CD4-positive, alpha-beta T cell treated with Interleukin-15 for 1 hour (primary cell): ENCODE results near the gene SLC23A2.
"Not testable (repeated sequence)": the region's sequence is repeated elsewhere in the genome, so short reads cannot be mapped to it uniquely, and the experiment has no call there.

Experiments
- DNase-seq: peaks from one replicate; pipeline ENCODE4 v3.0.0-alpha.2; 2020

The SLC23A2 gene

DNA sequence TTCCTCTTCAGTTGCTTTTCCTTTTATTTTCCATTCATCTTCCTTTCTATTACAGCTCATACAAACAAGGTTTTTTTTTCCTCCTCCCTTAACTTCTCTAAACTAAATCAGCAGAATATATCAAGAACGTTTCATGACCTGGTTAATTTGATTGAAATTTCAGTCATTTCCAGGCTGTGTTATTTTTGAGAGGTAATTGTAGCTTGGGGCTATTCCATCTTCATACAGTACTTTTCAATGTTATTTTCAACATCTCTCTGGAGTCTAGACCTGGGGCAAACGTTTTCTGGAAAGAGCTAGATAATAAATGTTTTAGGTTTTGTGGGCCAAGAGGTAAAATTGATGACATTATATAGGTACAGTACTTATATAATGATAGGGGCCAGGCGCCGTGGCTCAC, 4.0 kb upstream of the SLC23A2 start:
- DNase-seq: no peak

- DNase-seq: not testable (repeated sequence)
These were observed 3.5 kb upstream of the SLC23A2 start for GRCh38 chr20:5004825-5005224.

DNA sequence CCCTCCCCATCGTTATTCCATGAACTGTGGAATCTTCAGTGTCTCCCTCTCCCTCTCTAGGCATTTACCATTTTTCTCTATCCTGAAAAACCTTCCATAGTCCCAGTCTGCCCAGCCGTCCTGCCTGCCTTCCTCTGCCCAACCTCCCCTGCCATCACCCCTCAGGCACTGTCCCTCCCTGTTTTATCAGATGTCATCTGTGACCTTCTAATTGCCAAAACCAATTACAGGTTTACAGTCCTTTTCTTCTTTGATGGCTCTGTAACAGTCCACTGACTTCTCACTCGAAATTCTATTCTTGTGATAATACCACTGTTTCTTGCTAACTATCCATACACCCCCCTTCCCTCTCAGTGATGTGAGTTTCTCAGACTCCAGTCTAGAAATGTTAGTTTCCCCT, 2.3 kb upstream of the SLC23A2 start:
- no peak for DNase-seq

DNA sequence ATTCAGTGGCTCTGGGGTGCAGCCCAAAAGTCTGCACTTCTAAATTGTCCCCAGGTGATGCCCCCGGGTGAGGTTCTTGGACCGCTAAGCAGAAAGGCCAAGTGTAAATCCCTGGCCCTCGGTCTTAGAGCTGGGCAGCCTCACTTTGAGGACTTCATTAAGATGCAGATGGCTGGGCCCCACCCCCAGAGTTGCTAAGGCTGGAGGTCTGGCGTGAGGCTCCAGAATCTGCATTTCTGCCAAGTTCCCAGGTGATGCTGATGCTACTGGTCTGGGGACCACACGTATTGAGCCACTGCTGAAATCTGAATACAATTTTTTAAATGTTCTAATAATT, 735 bp upstream of the SLC23A2 start:
- no peak for DNase-seq

DNA sequence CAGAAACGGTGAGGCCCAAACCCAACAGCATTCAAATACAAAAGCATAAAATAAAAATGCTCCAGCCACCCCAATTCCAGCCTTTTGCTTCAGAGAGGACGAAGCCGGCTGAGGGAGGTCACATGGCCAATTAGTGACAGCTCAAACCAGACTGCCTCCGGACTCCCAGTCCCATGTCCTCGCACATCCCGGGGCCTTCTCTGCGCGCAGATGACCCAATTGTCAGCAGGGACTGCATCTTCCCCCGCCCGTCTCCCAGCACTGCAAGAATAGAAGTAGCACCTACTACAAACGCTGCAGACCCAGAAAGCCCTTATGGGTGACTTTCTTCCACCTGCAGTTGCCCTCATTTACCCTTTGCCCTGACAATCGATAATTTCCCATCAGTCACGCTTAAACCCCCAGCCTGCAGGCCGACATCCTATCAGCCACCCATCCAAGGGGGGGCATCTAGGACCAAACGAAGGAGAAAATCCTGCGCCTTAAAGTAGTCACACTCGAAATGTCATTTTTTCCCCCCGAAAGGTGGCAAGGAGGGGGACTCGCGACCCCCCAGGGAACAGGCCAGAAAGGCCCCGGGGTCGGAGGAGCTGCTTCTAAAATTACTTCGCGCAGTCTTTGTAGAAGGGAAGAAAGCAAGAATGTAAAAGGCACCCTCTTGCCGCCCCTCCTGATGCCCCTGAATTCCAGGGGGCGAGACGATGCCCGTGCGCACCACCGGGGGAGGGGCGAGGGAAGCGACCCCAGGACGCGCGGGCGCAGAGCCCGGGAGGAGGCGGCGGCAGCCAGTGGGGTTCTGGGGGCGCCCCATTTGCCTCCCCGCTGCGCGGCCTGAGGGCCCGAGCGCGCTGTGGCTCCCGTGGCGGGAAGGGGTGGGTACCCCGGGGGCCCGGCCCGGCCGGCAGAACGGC, 792 bp downstream of the SLC23A2 start:
- peak; percentile 20 for DNase-seq

GRCh38 chr20:4999788-5000187, 1.5 kb downstream of the SLC23A2 start:
- DNase-seq: no peak

- DNase-seq: no peak
These were observed 3.1 kb downstream of the SLC23A2 start for GRCh38 chr20:4998160-4998651.

DNA sequence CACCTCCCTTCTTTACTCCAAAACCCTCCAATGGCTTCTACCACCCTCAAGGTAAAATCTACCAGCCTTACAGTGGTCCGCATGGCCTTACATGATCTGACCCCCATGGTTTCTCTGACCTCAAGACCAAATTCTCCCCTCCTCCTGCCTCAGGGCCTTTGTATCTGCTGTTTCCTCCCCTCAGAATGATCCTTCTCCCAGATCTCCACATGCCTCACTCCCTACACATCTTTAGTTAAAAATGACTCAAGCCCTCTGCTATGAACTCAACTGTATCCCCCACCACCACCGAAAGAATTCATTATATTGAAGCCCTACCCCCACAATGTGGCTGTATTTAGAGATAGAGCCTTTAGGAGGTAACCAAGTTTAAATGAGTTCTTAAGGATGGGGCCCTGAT, 4.1 kb downstream of the SLC23A2 start:
- no peak for DNase-seq

DNA sequence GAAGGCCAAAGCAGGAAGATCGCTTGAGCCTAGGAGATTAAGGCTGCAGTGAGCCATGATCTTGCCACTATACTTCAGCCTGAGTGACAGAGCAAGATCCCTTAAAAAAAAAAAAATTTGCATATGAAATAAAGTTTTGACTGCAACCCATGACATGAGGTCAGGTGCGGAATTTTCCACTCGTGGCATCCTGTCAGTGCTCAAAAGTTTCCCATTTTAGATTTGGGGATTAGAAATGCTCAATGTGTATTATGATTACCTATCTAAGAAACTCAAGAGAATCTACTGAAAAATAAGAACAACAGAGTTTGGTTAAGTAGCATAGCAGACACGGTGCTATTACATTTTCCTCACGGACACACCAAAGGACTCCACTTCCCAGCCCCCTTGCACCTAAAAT, 11.7 kb downstream of the SLC23A2 start:
- no peak for DNase-seq

DNA sequence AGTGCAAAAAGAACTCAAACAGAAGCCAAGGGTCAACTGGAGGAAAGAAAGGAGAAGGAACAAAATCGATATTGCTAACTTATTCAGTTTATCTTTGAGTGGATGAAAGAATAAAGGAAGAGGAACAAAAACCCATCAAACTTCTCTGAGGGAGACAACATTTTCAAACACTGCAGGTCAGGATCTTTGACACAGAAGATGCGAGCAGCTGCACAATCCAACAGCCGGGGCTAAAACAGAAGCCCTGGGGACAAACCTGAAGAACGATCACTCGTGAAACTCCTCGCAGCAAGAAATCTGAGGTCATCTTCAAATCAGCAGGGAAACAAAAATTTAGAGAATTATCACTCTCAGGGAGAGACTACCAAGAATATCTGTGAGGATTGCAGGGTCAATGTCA, 14.2 kb downstream of the SLC23A2 start:
- no peak for DNase-seq

- no peak for DNase-seq
These were observed 15.7 kb downstream of the SLC23A2 start for GRCh38 chr20:4985658-4986057.

GRCh38 chr20:4982281-4982680, 19.0 kb downstream of the SLC23A2 start:
- no peak for DNase-seq

DNA sequence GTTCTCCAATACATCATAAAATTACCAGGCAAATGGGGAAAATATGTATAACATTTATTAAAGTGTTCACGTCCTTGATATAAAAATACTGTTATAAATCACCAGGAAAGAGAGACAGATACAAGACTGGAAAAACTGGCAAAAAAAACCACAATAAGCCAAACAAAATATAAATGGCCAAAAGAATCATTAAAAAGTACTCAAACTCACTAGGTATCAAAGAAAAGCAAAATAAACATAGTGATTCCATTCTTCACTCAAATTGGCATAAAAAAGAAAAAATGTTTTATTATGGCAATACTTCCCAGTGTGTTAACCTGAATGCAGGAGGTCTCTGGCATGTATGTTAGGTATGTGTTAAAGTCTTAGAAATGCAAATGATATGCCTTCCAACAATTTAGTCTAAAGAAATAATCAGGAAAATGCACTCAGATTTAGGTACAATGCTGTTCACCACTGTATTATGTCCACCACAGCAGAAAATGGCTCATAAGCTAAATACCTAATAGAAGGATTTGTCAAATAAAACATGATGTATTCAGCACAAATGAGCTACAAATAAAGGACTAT, 21.4 kb downstream of the SLC23A2 start:
- no peak for DNase-seq

- no peak for DNase-seq
These were observed 23.0 kb downstream of the SLC23A2 start for GRCh38 chr20:4978050-4978918.

GRCh38 chr20:4976014-4976413, 25.3 kb downstream of the SLC23A2 start:
- not testable (repeated sequence) for DNase-seq

GRCh38 chr20:4973330-4974097, 27.8 kb downstream of the SLC23A2 start:
- no peak for DNase-seq

- no peak for DNase-seq
These were observed 28.6 kb downstream of the SLC23A2 start for GRCh38 chr20:4972506-4973251.

DNA sequence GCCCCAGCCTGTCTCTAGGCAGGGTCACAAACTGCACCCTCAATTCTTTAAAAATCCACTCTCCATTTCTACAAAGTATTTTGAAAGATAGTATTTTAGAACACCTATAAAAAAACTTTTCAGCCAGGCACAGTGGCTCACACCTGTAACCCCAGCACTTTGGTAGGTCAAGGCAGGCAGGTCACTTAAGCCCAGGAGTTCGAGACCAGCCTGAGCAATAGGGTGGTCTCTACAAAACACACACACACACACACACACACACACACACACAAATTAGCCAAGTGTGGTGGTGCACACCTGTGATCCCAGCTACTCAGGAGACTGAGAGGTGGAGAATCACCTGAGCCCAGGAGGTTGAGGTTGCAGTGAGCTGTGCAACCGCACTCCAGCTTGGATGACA, 30.2 kb downstream of the SLC23A2 start:
- DNase-seq: no peak

DNA sequence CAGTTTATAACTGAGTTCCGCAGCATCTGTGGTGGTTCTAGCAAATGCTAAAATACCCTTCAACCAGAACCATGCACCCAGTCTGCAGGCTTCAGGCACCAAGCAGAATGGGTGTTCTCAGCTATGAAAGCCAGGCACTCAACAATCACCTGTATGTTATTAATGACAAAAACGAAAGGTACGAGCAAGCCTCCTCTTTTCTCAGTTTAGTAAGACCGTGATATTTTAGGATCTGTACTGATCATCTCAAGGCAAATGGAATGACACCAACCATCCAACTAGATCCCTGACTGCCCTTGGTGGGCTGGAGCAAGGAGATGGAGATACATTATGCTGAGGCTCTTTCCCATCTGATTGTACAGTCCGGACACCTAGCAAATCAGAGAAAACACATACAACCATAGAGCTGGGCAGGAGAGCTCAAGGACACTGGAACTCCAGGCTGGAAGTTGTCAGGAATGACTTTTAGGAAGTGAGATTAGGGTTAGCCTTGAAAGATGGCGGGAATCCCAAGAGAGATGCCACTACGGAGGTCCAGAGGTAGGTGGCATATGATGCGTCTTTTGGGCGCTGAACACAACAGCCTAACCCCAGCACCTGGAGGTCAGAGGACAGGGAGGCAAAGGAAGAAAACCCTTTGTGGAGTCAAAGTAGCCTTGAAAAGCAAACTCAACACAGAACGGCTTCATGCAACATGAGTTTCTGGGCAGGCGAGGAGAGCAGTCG, 33.4 kb downstream of the SLC23A2 start:
- DNase-seq: no peak

- no peak for DNase-seq
These were observed 34.2 kb downstream of the SLC23A2 start for GRCh38 chr20:4966826-4967751.
